ENCODE measurements around the gene EPC2.

GRCh38 chr2:148604927-148605326 lies 39.6 kb upstream of the EPC2 start:
- TF ChIP-seq CTCF (IDR thresholded peaks at IDR 0.05) (no peak), POLR2AphosphoS5 (IDR thresholded peaks at IDR 0.05; ENCODE audit: low read depth, low read length) (no peak)
